ENCODE data around the gene ANTXR1. TPM values are rescaled to one million over a fixed set of nuclear protein-coding genes. Genes with fewer than 3 reads are reported as not detected.

The ANTXR1 gene
- total RNA-seq, 1 donor from 2014 or later: 73.4 TPM

DNA sequence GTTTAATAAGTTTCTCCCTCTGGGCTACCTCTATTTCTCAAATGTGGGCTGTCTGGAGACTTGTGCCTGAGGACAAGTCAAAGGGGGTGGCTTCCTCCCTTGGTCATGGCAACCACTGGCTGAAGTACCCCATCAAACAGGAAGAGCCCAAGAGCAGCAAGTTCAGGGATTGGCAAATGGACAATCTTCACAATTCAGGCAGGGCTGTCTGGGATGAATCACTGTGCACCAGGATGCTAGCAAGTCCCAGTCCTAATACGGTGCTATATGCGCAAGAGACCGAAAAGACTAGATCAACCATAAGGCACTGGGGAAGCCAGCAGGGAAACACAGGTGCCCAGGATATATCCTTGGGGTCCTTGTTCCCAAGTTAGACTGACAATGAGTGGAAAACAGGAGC is 75.5 kb downstream of the ANTXR1 start:
- Mint-ChIP-seq H3K27me3 (no peaks in the 10 kb centered on the region), H3K4me3 (ENCODE audit: low read depth) (no peak overlapping the region), H3K9me3 (ENCODE audit: low read depth) (no peaks in the 10 kb centered on the region), H3K36me3 (ENCODE audit: insufficient read depth) (peaks cover 13% of the 10 kb centered on the region), H3K4me1 (ENCODE audit: low read depth) (no peaks in the 10 kb centered on the region), H3K27ac (no peak overlapping the region)
- TF ChIP-seq, protein P1, sequence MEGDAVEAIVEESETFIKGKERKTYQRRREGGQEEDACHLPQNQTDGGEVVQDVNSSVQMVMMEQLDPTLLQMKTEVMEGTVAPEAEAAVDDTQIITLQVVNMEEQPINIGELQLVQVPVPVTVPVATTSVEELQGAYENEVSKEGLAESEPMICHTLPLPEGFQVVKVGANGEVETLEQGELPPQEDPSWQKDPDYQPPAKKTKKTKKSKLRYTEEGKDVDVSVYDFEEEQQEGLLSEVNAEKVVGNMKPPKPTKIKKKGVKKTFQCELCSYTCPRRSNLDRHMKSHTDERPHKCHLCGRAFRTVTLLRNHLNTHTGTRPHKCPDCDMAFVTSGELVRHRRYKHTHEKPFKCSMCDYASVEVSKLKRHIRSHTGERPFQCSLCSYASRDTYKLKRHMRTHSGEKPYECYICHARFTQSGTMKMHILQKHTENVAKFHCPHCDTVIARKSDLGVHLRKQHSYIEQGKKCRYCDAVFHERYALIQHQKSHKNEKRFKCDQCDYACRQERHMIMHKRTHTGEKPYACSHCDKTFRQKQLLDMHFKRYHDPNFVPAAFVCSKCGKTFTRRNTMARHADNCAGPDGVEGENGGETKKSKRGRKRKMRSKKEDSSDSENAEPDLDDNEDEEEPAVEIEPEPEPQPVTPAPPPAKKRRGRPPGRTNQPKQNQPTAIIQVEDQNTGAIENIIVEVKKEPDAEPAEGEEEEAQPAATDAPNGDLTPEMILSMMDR (IDR thresholded peaks at IDR 0.05; ENCODE audit: unreplicated experiment): no peak
- no peak for DNase-seq (ENCODE audit: low spot score, unreplicated experiment)

DNA sequence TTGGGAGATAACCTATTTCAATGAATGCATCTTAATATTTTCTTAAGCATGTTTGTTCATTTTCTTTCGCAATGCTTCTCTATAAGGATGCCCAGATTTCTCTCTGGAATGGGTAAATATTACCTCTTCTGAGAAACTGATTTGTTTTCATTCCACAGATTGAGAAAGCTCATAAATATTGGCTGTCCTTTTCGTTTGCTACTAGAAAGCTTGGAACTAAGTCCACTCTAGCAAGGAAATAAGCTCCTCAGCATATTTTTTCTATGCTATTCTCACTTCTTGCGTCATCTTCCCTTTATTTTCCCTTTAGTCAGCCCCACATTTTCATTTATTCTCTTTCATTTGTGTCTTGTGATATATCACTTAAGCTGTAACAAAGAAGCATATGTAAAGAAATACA is 76.3 kb downstream of the ANTXR1 start:
- Mint-ChIP-seq H3K27ac (no peak overlapping the region), H3K4me1 (ENCODE audit: low read depth) (no peaks in the 10 kb centered on the region), H3K36me3 (ENCODE audit: insufficient read depth) (peaks cover 18% of the 10 kb centered on the region), H3K4me3 (ENCODE audit: low read depth) (no peak overlapping the region), H3K9me3 (ENCODE audit: low read depth) (no peaks in the 10 kb centered on the region), H3K27me3 (no peaks in the 10 kb centered on the region)
- TF ChIP-seq, protein P1 (IDR thresholded peaks at IDR 0.05; ENCODE audit: unreplicated experiment): no peak
- DNase-seq (ENCODE audit: low spot score, unreplicated experiment): no peak

DNA sequence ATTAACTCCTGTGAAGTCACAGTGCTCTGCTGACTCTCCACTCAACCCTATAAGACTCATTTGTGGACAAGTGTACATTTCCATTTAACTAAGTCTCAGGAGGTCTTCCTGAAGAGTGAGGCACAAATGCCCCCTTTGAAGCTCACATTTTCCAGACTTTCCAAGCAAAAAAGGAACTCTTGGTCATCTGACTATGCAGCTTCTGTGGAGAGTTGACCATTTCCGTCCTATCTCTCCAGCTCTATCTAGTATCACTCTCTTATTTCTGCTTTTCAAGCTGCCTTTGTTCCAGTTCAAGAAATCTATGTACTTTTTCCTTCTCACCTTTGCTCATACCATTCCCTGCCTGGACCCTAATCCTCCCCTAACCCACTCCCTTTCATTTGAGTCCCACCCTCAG is 77.0 kb downstream of the ANTXR1 start:
- Mint-ChIP-seq H3K36me3 (ENCODE audit: insufficient read depth) (peaks cover 21% of the 10 kb centered on the region), H3K27ac (no peak overlapping the region), H3K9me3 (ENCODE audit: low read depth) (no peaks in the 10 kb centered on the region), H3K4me1 (ENCODE audit: low read depth) (no peaks in the 10 kb centered on the region), H3K27me3 (no peaks in the 10 kb centered on the region), H3K4me3 (ENCODE audit: low read depth) (no peak overlapping the region)
- TF ChIP-seq, protein P1 (IDR thresholded peaks at IDR 0.05; ENCODE audit: unreplicated experiment): no peak
- no peak for DNase-seq (ENCODE audit: low spot score, unreplicated experiment)

DNA sequence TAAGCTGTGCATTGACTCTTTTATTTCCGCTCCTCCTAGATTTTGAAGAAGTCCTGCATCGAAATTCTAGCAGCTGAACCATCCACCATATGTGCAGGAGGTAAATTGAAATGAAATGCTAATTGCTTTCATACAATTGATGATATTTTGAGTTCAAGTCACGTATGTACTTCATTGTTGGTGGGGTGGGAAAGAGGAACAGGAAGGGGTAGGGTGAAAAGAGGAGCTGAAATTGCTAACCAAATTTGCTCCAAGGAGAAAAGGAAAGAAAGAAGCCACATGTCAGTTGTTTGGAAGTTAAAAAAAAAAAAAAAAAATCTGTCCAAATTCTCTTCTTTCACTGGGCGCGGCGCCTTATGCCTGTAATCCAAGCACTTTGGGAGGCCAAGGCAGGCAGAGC is 77.8 kb downstream of the ANTXR1 start:
- TF ChIP-seq, protein P1 (IDR thresholded peaks at IDR 0.05; ENCODE audit: unreplicated experiment): no peak
- Mint-ChIP-seq H3K27me3 (no peaks in the 10 kb centered on the region), H3K4me3 (ENCODE audit: low read depth) (no peak overlapping the region)

DNA sequence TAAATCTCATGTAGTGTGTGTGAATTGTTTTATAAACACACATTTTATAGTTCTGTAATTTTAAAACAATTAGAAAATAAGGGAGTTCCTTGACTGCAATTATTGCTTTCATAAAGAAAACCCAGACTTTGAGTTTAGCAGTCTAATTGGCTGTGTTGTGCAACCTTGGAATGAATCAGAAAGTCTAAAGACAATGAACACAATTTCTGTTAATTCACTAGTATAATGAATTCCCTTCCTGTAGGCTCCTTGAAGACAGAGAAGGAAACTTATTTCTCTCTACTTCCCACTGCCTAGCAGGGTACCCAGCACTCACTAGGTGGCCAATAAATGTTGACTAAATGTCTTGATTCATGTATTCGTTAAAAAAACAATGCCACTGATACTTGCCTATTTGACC is 79.9 kb downstream of the ANTXR1 start:
- no peak overlapping the region for H3K27ac Mint-ChIP-seq
- H3K9me3 Mint-ChIP-seq (ENCODE audit: low read depth): no peaks in the 10 kb centered on the region
- H3K27me3 Mint-ChIP-seq: no peaks in the 10 kb centered on the region
- H3K36me3 Mint-ChIP-seq (ENCODE audit: insufficient read depth): peaks cover 19% of the 10 kb centered on the region
- peaks cover 1% of the 10 kb centered on the region for H3K4me1 Mint-ChIP-seq (ENCODE audit: low read depth)
- TF ChIP-seq, protein P1 (IDR thresholded peaks at IDR 0.05; ENCODE audit: unreplicated experiment): no peak
- H3K4me3 Mint-ChIP-seq (ENCODE audit: low read depth): no peak overlapping the region
- DNase-seq (ENCODE audit: low spot score, unreplicated experiment): no peak

More for the DNA sequence above, 77.8 kb downstream of the ANTXR1 start:
- H3K36me3 Mint-ChIP-seq (ENCODE audit: insufficient read depth): peaks cover 24% of the 10 kb centered on the region
- H3K4me1 Mint-ChIP-seq (ENCODE audit: low read depth): no peaks in the 10 kb centered on the region
- no peaks in the 10 kb centered on the region for H3K9me3 Mint-ChIP-seq (ENCODE audit: low read depth)
- H3K27ac Mint-ChIP-seq: no peak overlapping the region
- DNase-seq (ENCODE audit: low spot score, unreplicated experiment): no peak

Measured in progenitor cell of endocrine pancreas (in vitro differentiated cells).